Calu3 (cell line): ENCODE data around the gene TOMM70. TPM values are rescaled to one million over a fixed set of nuclear protein-coding genes. Genes with fewer than 3 reads are reported as not detected.
"Not testable (repeated sequence)": the region's sequence is repeated elsewhere in the genome, so short reads cannot be mapped to it uniquely, and the experiment has no call there.

Experiments
- BruUV-seq: library from RNA; stranded (reverse); fragments of 400-500 nt; replicated peaks from 2 replicates; lab custom pipeline; 2021; lab: Mats Ljungman, UMichigan
- CTCF ChIA-PET: fragments of 300-600 bp; sonication (Branson Sonifier 250); formaldehyde crosslinking; loops from one replicate; lab custom pipeline; 2022; ENCODE audit warnings: antibody characterized with exemption; lab: Charles Lee
- DNase-seq: peaks from one replicate; pipeline ENCODE4 v3.0.0; 2022
- H3K27ac Mint-ChIP-seq: one replicate; pipeline ENCODE4 v1.8.0; 2022; ENCODE audit warnings: mixed read lengths; ENCODE audit not compliant: unreplicated experiment
- H3K27me3 Mint-ChIP-seq: one replicate; pipeline ENCODE4 v1.8.0; 2022; ENCODE audit warnings: mixed read lengths; ENCODE audit not compliant: unreplicated experiment
- H3K36me3 Mint-ChIP-seq: one replicate; pipeline ENCODE4 v1.8.0; 2022; ENCODE audit warnings: mild to moderate bottlenecking, moderate library complexity, mixed read lengths; ENCODE audit not compliant: insufficient read depth, unreplicated experiment
- H3K4me1 Mint-ChIP-seq: one replicate; pipeline ENCODE4 v1.8.0; 2022; ENCODE audit warnings: mild to moderate bottlenecking, low read depth, mixed read lengths; ENCODE audit not compliant: unreplicated experiment
- H3K4me3 Mint-ChIP-seq: one replicate; pipeline ENCODE4 v1.8.0; 2022; ENCODE audit warnings: mild to moderate bottlenecking, low read depth, moderate library complexity, mixed read lengths; ENCODE audit not compliant: unreplicated experiment
- H3K9me3 Mint-ChIP-seq: one replicate; pipeline ENCODE4 v1.8.0; 2022; ENCODE audit warnings: low read depth, mixed read lengths; ENCODE audit not compliant: unreplicated experiment
- intact Hi-C: fragments of 100-400 bp; cut with micrococcal nuclease; formaldehyde crosslinking; loops from one replicate; pipeline ENCODE4 v1.10.0; 2022; ENCODE audit not compliant: unreplicated experiment
- total RNA-seq: library from RNA; stranded (reverse); gene quantifications from 2 replicates; pipeline ENCODE4 v1.2.3, GENCODE V29; 2022
- TF ChIP-seq, protein P1 (sequence below): fragments of 200-600 bp; IDR thresholded peaks from one replicate; pipeline ENCODE4 v1.8.0; 2022; ENCODE audit warnings: antibody characterized with exemption; ENCODE audit not compliant: unreplicated experiment

The TOMM70 gene
- total RNA-seq, 1 experiment from 2014 or later, result 49.5 TPM

DNA sequence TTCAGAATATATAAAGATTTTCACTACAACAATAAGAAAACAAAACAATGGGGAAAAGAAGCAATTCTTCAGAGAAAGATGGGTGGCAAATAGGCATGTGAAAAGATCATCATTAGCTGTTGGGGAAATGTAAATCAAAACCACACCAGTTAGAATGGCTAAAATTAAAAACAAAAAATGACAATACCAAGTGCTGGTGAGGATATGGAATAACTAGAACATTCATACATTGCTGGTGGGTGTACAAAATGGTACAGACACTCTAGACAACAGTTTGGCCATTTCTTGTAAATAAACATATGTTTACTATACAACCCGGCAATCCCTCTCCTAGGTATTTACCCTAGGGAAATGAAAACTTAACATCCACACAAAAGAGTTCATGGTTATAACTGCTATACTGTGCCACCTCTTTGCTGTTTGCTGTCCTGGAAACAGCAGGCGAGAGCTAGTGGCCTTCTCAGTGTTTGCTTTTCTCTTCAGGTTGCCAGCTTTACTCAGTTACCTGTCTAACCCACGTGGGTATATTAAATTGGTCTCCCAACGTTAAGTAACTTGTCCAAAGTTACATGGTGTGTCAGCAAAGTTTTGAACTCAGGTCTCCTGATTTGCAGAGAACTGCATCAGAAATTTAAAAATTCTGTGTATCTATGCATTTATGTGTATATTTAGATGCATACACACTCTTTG lies 70.9 kb downstream of the TOMM70 start:
- no TSS peak for BruUV-seq
- DNase-seq, result no peak

DNA sequence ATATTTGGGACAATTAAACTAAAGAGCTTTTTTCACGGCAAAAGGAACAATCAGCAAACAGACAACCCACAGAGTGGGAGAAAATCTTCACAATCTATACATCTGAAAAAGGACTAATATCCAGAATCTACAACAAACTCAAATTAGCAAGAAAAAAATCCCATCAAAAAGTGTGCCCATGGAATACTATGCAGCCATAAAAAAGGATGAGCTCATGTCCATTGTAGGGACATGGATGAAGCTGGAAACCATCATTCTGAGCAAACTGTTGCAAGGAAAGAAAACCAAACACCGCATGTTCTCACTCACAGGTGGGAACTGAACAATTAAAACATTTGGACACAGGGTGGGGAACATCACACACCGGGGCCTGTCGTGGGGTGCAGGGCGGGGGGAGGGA lies 73.5 kb downstream of the TOMM70 start:
- H3K9me3 Mint-ChIP-seq, H3K27me3 Mint-ChIP-seq, H3K4me3 Mint-ChIP-seq, BruUV-seq, intact Hi-C loops, H3K36me3 Mint-ChIP-seq, H3K4me1 Mint-ChIP-seq, H3K27ac Mint-ChIP-seq, DNase-seq: not testable (repeated sequence)
- CTCF ChIA-PET, result interaction anchor here (0.7 kb wide), 1 partner anchor 1636 kb away, joined by 3 read pairs; no protein-coding TSS in a partner anchor

More for the DNA sequence above, 70.9 kb downstream of the TOMM70 start:
- Mint-ChIP-seq H3K27me3 (no peaks in the 10 kb centered on the region), H3K27ac (no peak overlapping the region), H3K9me3 (peaks cover 2% of the 10 kb centered on the region), H3K4me1 (peaks cover 11% of the 10 kb centered on the region), H3K4me3 (no peak overlapping the region), H3K36me3 (peaks cover 2% of the 10 kb centered on the region)
- intact Hi-C loops, result no loop called here
- CTCF ChIA-PET, result no interaction called here
- TF ChIP-seq, protein P1, sequence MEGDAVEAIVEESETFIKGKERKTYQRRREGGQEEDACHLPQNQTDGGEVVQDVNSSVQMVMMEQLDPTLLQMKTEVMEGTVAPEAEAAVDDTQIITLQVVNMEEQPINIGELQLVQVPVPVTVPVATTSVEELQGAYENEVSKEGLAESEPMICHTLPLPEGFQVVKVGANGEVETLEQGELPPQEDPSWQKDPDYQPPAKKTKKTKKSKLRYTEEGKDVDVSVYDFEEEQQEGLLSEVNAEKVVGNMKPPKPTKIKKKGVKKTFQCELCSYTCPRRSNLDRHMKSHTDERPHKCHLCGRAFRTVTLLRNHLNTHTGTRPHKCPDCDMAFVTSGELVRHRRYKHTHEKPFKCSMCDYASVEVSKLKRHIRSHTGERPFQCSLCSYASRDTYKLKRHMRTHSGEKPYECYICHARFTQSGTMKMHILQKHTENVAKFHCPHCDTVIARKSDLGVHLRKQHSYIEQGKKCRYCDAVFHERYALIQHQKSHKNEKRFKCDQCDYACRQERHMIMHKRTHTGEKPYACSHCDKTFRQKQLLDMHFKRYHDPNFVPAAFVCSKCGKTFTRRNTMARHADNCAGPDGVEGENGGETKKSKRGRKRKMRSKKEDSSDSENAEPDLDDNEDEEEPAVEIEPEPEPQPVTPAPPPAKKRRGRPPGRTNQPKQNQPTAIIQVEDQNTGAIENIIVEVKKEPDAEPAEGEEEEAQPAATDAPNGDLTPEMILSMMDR, result no peak

DNA sequence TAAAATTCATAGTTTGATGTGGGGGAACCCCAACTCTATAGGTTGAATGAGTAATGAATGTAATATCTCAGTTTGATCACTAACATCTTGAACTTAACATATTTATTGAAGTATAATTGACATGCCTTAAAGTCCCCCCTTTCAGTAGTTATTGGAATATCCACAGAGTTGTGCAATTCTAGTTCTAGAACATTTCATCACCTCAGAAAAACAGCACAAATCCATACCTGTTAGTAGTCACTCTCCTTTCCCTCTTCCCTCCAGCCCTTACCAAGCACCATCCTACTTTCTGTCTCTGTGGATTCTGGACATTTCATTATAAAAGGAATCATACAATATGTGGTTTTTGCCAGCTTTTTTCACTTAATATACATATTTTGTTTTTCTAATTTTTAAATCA lies 75.1 kb downstream of the TOMM70 start:
- no peaks in the 10 kb centered on the region for H3K36me3 Mint-ChIP-seq

DNA sequence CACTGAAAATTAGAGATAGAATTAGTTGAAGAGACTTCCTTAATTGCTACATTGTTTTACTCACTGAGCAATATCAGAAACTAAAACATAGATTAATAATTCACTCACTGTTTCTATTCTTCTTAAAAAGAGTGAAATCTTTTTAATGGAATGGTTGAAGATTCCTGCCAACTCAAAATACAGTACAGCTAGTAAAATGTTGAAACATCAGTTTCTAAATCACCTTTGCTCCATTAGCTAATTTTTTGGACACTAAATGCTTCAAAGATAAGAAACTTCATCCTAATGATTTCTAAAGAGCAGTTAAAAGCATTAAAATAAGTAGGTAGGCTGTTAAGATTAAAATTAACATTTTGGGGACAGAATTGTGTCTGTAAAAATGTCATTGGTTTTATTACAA lies 76.8 kb downstream of the TOMM70 start:
- TF ChIP-seq, protein P1, result no peak
- no peaks in the 10 kb centered on the region for H3K36me3 Mint-ChIP-seq
- no peak overlapping the region for H3K4me3 Mint-ChIP-seq
- no TSS peak for BruUV-seq
- H3K27ac Mint-ChIP-seq, result no peak overlapping the region
- H3K4me1 Mint-ChIP-seq, result no peaks in the 10 kb centered on the region
- CTCF ChIA-PET, result no interaction called here
- H3K9me3 Mint-ChIP-seq, result peaks cover 2% of the 10 kb centered on the region
- intact Hi-C loops, result no loop called here
- H3K27me3 Mint-ChIP-seq, result no peaks in the 10 kb centered on the region
- DNase-seq, result no peak

More for the DNA sequence above, 75.1 kb downstream of the TOMM70 start:
- H3K4me1 Mint-ChIP-seq, result no peaks in the 10 kb centered on the region
- BruUV-seq, result no TSS peak
- no peak for DNase-seq
- intact Hi-C loops, result no loop called here
- H3K4me3 Mint-ChIP-seq, result no peak overlapping the region
- H3K27ac Mint-ChIP-seq, result no peak overlapping the region
- peaks cover 2% of the 10 kb centered on the region for H3K9me3 Mint-ChIP-seq
- CTCF ChIA-PET, result no interaction called here
- no peaks in the 10 kb centered on the region for H3K27me3 Mint-ChIP-seq
- TF ChIP-seq, protein P1, result no peak

DNA sequence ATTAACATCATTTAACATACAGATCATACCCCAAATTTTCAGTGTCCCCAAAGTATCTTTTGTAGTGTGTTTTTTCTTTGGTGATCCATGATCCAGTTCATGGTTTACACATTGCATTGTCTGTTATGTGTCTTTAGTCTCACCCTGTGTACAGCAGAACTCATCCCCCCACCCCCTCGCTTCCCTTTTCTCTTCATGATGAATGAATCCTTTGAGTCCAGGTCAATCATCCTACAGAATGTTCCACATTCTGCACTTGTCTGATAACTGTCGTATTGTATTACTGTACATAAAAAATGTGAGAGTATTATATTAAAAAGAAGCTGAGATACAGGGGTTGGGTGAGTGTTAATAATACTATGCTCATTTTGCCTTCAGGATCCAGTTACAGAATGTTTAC lies 80.9 kb downstream of the TOMM70 start:
- no peak for DNase-seq
- intact Hi-C loops, result loop anchor here (5.0 kb wide), 2 partner anchors 272 to 477 kb away; no protein-coding TSS in a partner anchor
- H3K36me3 Mint-ChIP-seq, result no peaks in the 10 kb centered on the region
- H3K4me1 Mint-ChIP-seq, result no peaks in the 10 kb centered on the region
- H3K27me3 Mint-ChIP-seq, result no peaks in the 10 kb centered on the region
- CTCF ChIA-PET, result no interaction called here
- no peak overlapping the region for H3K27ac Mint-ChIP-seq
- no TSS peak for BruUV-seq
- no peak overlapping the region for H3K4me3 Mint-ChIP-seq
- H3K9me3 Mint-ChIP-seq, result no peaks in the 10 kb centered on the region
- TF ChIP-seq, protein P1, result no peak
